Measurements from ENCODE around the gene SPIRE1. TPM values are rescaled to one million over a fixed set of nuclear protein-coding genes. Genes with fewer than 3 reads are reported as not detected.
"Not testable (repeated sequence)": the region's sequence is repeated elsewhere in the genome, so short reads cannot be mapped to it uniquely, and the experiment has no call there.

Gene SPIRE1
- polyA plus RNA-seq, 2 donors, result 4.7 to 5.0 TPM

GRCh38 chr18:12637393-12637792 lies 20.5 kb downstream of the SPIRE1 start:
- H3K27ac ChIP-seq (ENCODE audit: low read depth in 2 of 2, low read length in 1 of 2), result no peak overlapping the region
- peaks cover 0 to 3% of the 10 kb centered on the region in 2 donors for H3K4me1 ChIP-seq (ENCODE audit: control insufficient read depth in 2 of 2, insufficient read depth in 2 of 2, low read length in 1 of 2)
- 90 to 95% methylated on average over 3 of the region's 3 CpGs for WGBS, 2 donors
- no peaks in the 10 kb centered on the region for H3K9me3 ChIP-seq (ENCODE audit: control insufficient read depth in 2 of 2, insufficient read depth in 1 of 2, low read depth in 1 of 2, low read length in 1 of 2)
- H3K27me3 ChIP-seq (ENCODE audit: control insufficient read depth in 1 of 2, insufficient read depth in 2 of 2, low read length in 2 of 2), result no peaks in the 10 kb centered on the region
- no peak overlapping the region for H3K4me3 ChIP-seq (ENCODE audit: low read depth in 1 of 2, low read length in 2 of 2)
- H3K36me3 ChIP-seq (ENCODE audit: control insufficient read depth in 2 of 2, insufficient read depth in 2 of 2, low read length in 1 of 2), result no peaks in the 10 kb centered on the region

GRCh38 chr18:12631831-12632477 lies 26.0 kb downstream of the SPIRE1 start:
- Histone ChIP-seq H3K27ac (ENCODE audit: low read depth in 2 of 2, low read length in 1 of 2) (no peak overlapping the region), H3K36me3 (ENCODE audit: control insufficient read depth in 2 of 2, insufficient read depth in 2 of 2, low read length in 1 of 2) (no peaks in the 10 kb centered on the region), H3K27me3 (ENCODE audit: control insufficient read depth in 1 of 2, insufficient read depth in 2 of 2, low read length in 2 of 2) (no peaks in the 10 kb centered on the region), H3K4me3 (ENCODE audit: low read depth in 1 of 2, low read length in 2 of 2) (no peak overlapping the region), H3K9me3 (ENCODE audit: control insufficient read depth in 2 of 2, insufficient read depth in 1 of 2, low read depth in 1 of 2, low read length in 1 of 2) (no peaks in the 10 kb centered on the region), H3K4me1 (ENCODE audit: control insufficient read depth in 2 of 2, insufficient read depth in 2 of 2, low read length in 1 of 2) (no peaks in the 10 kb centered on the region)
- 78 to 80% methylated on average over 6 of the region's 6 CpGs for WGBS, 2 donors

DNA sequence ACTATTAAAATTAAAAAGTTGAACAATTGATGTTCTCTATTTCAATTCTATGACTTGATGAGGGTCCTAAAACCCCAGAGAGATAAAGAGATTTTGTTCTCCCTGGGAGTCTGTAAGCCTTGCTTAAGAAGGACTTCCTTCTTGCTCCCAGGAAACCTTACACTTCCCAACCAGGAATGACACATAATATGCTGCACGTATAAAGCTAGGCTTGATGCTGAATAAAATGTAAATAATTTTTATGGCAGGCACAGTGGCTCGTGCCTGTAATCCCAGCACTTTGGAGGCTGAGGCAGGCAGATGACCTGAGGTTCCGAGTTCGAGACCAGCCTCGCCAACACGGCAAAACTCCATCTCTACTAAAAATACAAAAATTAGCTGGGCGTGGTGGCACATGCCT lies 27.8 kb downstream of the SPIRE1 start:
- H3K9me3 ChIP-seq (ENCODE audit: control insufficient read depth in 2 of 2, insufficient read depth in 1 of 2, low read depth in 1 of 2, low read length in 1 of 2), result no peaks in the 10 kb centered on the region
- H3K4me1 ChIP-seq (ENCODE audit: control insufficient read depth in 2 of 2, insufficient read depth in 2 of 2, low read length in 1 of 2), result no peaks in the 10 kb centered on the region
- H3K27ac ChIP-seq (ENCODE audit: low read depth in 2 of 2, low read length in 1 of 2), result no peak overlapping the region
- H3K4me3 ChIP-seq (ENCODE audit: low read depth in 1 of 2, low read length in 2 of 2), result no peak overlapping the region
- no peaks in the 10 kb centered on the region for H3K27me3 ChIP-seq (ENCODE audit: control insufficient read depth in 1 of 2, insufficient read depth in 2 of 2, low read length in 2 of 2)
- WGBS, 2 donors, result 90 to 91% methylated on average over 7 of the region's 7 CpGs
- H3K36me3 ChIP-seq (ENCODE audit: control insufficient read depth in 2 of 2, insufficient read depth in 2 of 2, low read length in 1 of 2), result no peaks in the 10 kb centered on the region

- Histone ChIP-seq H3K27me3 (ENCODE audit: control insufficient read depth in 1 of 2, insufficient read depth in 2 of 2, low read length in 2 of 2) (no peaks in the 10 kb centered on the region), H3K4me3 (ENCODE audit: low read depth in 1 of 2, low read length in 2 of 2) (no peak overlapping the region), H3K4me1 (ENCODE audit: control insufficient read depth in 2 of 2, insufficient read depth in 2 of 2, low read length in 1 of 2) (no peaks in the 10 kb centered on the region), H3K36me3 (ENCODE audit: control insufficient read depth in 2 of 2, insufficient read depth in 2 of 2, low read length in 1 of 2) (no peaks in the 10 kb centered on the region), H3K27ac (ENCODE audit: low read depth in 2 of 2, low read length in 1 of 2) (no peak overlapping the region), H3K9me3 (ENCODE audit: control insufficient read depth in 2 of 2, insufficient read depth in 1 of 2, low read depth in 1 of 2, low read length in 1 of 2) (no peaks in the 10 kb centered on the region)
- 45 to 68% methylated on average over 4 of the region's 4 CpGs for WGBS, 2 donors
Observed at GRCh38 chr18:12628706-12629702, 28.9 kb downstream of the SPIRE1 start.

GRCh38 chr18:12627199-12627598 lies 30.7 kb downstream of the SPIRE1 start:
- H3K4me3 ChIP-seq (ENCODE audit: low read depth in 1 of 2, low read length in 2 of 2); H3K4me1 ChIP-seq (ENCODE audit: control insufficient read depth in 2 of 2, insufficient read depth in 2 of 2, low read length in 1 of 2); H3K27ac ChIP-seq (ENCODE audit: low read depth in 2 of 2, low read length in 1 of 2); H3K9me3 ChIP-seq (ENCODE audit: control insufficient read depth in 2 of 2, insufficient read depth in 1 of 2, low read depth in 1 of 2, low read length in 1 of 2); H3K27me3 ChIP-seq (ENCODE audit: control insufficient read depth in 1 of 2, insufficient read depth in 2 of 2, low read length in 2 of 2); H3K36me3 ChIP-seq (ENCODE audit: control insufficient read depth in 2 of 2, insufficient read depth in 2 of 2, low read length in 1 of 2): not testable (repeated sequence)
- 89 to 95% methylated on average over 3 of the region's 3 CpGs for WGBS, 2 donors

DNA sequence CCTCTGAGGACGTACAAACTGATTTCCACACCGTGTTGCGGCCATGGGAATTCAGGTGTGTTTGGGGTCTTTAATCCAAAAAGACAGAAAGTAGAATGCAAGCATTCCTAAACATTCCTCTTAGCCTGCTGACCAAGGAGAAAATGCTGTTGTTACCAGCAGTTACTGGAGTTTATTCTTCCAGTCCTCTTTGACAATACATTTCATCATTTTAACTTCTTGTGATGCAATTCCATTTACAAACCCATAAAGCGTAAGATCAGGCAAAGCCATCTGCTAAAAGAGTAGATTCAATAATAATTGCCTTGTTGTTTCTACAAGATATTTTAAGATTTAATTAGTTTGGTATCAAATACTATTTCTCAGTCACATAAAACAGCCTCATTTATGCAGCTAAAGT lies 32.7 kb downstream of the SPIRE1 start:
- no peaks in the 10 kb centered on the region for H3K27me3 ChIP-seq (ENCODE audit: control insufficient read depth in 1 of 2, insufficient read depth in 2 of 2, low read length in 2 of 2)
- H3K36me3 ChIP-seq (ENCODE audit: control insufficient read depth in 2 of 2, insufficient read depth in 2 of 2, low read length in 1 of 2), result no peaks in the 10 kb centered on the region
- 93 to 94% methylated on average over 4 of the region's 4 CpGs for WGBS, 2 donors
- H3K27ac ChIP-seq (ENCODE audit: low read depth in 2 of 2, low read length in 1 of 2), result no peak overlapping the region
- H3K4me3 ChIP-seq (ENCODE audit: low read depth in 1 of 2, low read length in 2 of 2), result no peak overlapping the region
- no peaks in the 10 kb centered on the region for H3K4me1 ChIP-seq (ENCODE audit: control insufficient read depth in 2 of 2, insufficient read depth in 2 of 2, low read length in 1 of 2)
- H3K9me3 ChIP-seq (ENCODE audit: control insufficient read depth in 2 of 2, insufficient read depth in 1 of 2, low read depth in 1 of 2, low read length in 1 of 2), result no peaks in the 10 kb centered on the region

DNA sequence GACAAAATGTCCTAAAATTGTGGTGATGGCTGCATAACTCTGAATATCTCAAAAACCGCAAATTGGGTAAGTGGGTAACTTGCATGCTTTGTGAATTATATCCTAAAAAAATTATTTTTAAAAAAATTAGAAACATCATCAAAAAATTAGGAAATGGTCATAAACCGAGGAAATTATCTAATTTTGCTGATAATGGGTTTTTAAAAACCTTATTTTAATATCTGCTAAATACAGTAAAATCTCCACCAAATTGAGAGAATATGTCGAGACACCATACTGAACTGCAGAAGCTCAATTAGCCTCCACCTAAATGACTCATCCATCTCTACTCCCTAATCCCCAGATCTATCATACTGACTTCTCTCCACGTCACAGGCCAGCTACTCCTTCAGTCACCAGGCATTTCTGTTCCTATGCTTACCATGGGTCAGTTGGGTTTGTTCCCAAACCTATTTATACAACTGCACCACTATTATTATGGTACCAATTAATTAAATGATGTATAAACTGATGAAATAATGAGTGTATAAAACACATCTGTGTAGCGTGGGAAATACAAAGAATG lies 36.1 kb downstream of the SPIRE1 start:
- H3K9me3 ChIP-seq (ENCODE audit: control insufficient read depth in 2 of 2, insufficient read depth in 1 of 2, low read depth in 1 of 2, low read length in 1 of 2), result no peaks in the 10 kb centered on the region
- WGBS, 2 donors, result 70 to 80% methylated on average over 5 of the region's 5 CpGs
- H3K4me1 ChIP-seq (ENCODE audit: control insufficient read depth in 2 of 2, insufficient read depth in 2 of 2, low read length in 1 of 2), result no peaks in the 10 kb centered on the region
- H3K4me3 ChIP-seq (ENCODE audit: low read depth in 1 of 2, low read length in 2 of 2), result no peak overlapping the region
- H3K27ac ChIP-seq (ENCODE audit: low read depth in 2 of 2, low read length in 1 of 2), result no peak overlapping the region
- no peaks in the 10 kb centered on the region for H3K36me3 ChIP-seq (ENCODE audit: control insufficient read depth in 2 of 2, insufficient read depth in 2 of 2, low read length in 1 of 2)
- no peaks in the 10 kb centered on the region for H3K27me3 ChIP-seq (ENCODE audit: control insufficient read depth in 1 of 2, insufficient read depth in 2 of 2, low read length in 2 of 2)

GRCh38 chr18:12615748-12616147 lies 42.2 kb downstream of the SPIRE1 start:
- Histone ChIP-seq H3K27me3 (ENCODE audit: control insufficient read depth in 1 of 2, insufficient read depth in 2 of 2, low read length in 2 of 2) (no peaks in the 10 kb centered on the region), H3K27ac (ENCODE audit: low read depth in 2 of 2, low read length in 1 of 2) (no peak overlapping the region), H3K4me1 (ENCODE audit: control insufficient read depth in 2 of 2, insufficient read depth in 2 of 2, low read length in 1 of 2) (no peaks in the 10 kb centered on the region), H3K36me3 (ENCODE audit: control insufficient read depth in 2 of 2, insufficient read depth in 2 of 2, low read length in 1 of 2) (no peaks in the 10 kb centered on the region), H3K4me3 (ENCODE audit: low read depth in 1 of 2, low read length in 2 of 2) (no peak overlapping the region), H3K9me3 (ENCODE audit: control insufficient read depth in 2 of 2, insufficient read depth in 1 of 2, low read depth in 1 of 2, low read length in 1 of 2) (no peaks in the 10 kb centered on the region)
- WGBS, 2 donors, result 52 to 58% methylated on average over 2 of the region's 2 CpGs

DNA sequence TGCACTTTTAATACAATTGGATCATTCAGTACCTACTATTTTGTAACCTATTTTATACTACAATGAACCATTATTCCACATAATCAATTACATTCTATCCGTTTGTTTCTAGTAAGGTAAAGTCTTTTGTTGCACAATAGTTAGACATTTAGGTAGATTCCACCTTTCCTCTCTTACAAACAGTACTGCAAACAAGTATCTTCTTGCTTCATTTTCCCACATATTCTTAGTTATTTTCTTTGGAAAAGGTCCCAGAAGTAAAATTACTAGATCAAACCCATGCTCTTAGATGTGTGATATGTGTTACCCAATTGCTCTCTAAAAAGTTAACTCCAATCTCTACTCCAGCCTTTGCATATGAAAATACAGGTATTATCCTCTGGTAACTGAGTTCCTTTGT lies 49.6 kb downstream of the SPIRE1 start:
- peaks cover 0 to 3% of the 10 kb centered on the region in 2 donors for H3K4me1 ChIP-seq (ENCODE audit: control insufficient read depth in 2 of 2, insufficient read depth in 2 of 2, low read length in 1 of 2)
- H3K4me3 ChIP-seq (ENCODE audit: low read depth in 1 of 2, low read length in 2 of 2), result no peak overlapping the region
- H3K9me3 ChIP-seq (ENCODE audit: control insufficient read depth in 2 of 2, insufficient read depth in 1 of 2, low read depth in 1 of 2, low read length in 1 of 2), result no peaks in the 10 kb centered on the region
- 33 to 46% methylated on average over 1 of the region's 1 CpG for WGBS, 2 donors
- no peak overlapping the region for H3K27ac ChIP-seq (ENCODE audit: low read depth in 2 of 2, low read length in 1 of 2)
- no peaks in the 10 kb centered on the region for H3K27me3 ChIP-seq (ENCODE audit: control insufficient read depth in 1 of 2, insufficient read depth in 2 of 2, low read length in 2 of 2)
- no peaks in the 10 kb centered on the region for H3K36me3 ChIP-seq (ENCODE audit: control insufficient read depth in 2 of 2, insufficient read depth in 2 of 2, low read length in 1 of 2)

Measured in esophagus (tissue), 2 donors.